IPS-15b (cell line): Measurements from ENCODE around the gene PHLDA3.
A peak's percentile ranks its signal among the peaks of the same experiment; 100 is the strongest.

Experiments
- H3K27me3 ChIP-seq: one replicate; pipeline ENCODE4 v1.6.1; 2013; ENCODE audit warnings: low read length; ENCODE audit not compliant: control insufficient read depth, insufficient read depth
- H3K36me3 ChIP-seq: one replicate; pipeline ENCODE4 v1.6.1; 2013; ENCODE audit warnings: low read length; ENCODE audit not compliant: control insufficient read depth, insufficient read depth
- H3K4me1 ChIP-seq: one replicate; pipeline ENCODE4 v1.6.1; 2013; ENCODE audit warnings: mild to moderate bottlenecking, low read length; ENCODE audit not compliant: control insufficient read depth, insufficient read depth
- H3K4me3 ChIP-seq: one replicate; pipeline ENCODE4 v1.5.1; 2013; ENCODE audit warnings: low read depth, low read length
- H3K9ac ChIP-seq: one replicate; pipeline ENCODE4 v1.6.1; 2013; ENCODE audit warnings: low read depth, mild to moderate bottlenecking, low read length
- H3K9me3 ChIP-seq: one replicate; pipeline ENCODE4 v1.6.1; 2013; ENCODE audit warnings: mild to moderate bottlenecking, low read length; ENCODE audit not compliant: control insufficient read depth, insufficient read depth

PHLDA3 gene

DNA sequence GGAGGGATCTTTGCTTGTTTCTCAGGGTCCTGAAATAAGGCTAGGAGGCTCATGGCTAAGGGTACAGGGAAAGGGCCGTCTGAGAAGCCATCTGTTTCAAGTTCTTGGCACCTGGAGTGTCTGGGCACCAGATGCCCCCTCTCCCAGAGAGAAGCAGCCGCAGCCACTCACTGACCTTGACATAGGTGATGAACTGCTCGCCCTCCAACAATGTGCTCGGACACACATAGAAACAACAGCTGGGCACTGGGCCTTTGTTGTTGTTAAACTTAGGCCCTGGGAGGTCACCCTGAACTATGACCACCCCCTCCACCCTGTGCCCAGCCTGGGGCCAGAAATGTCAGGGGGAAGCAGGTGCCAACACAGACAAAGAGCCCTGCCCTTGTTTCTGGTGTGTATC lies 38.2 kb downstream of the PHLDA3 start:
- Histone ChIP-seq H3K9ac (no peak overlapping the region), H3K27me3 (no peaks in the 10 kb centered on the region)

DNA sequence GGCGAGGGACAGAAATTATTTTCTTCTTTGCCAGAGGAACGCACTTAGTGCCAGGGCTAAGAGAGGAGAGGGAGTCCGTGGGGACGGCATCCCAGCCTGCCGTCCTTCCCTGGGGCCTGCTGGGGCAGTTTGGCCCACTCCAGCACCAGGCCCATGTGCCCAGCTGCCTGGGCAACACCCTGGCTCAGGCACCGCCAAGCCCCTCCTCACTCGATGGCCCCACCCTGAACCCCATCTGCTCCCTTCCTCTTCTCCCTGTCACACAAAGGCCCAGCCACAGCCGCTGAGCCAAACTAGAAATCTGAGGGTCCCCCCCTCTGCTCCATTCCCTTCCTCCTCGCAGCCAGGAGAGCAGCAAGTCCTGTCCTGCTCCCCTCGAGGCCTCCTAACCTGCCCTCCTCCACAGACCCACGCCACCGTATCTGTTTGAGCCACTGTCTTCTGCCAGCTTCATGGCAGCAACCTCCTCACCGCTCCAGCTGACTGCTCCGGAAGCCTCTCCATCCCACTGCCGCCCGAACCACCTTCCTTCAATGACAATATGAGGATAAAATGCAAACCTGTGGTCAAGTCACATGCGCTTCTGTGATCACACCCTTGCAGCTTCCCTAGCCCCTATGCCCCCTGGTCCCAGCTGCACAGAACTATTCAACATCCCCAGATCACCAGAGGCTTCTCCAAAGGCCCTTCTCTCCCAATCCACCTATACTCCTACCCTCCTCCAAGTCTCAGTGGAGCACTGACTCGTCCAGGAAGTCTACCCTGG lies 39.1 kb downstream of the PHLDA3 start:
- Histone ChIP-seq H3K4me3 (no peak overlapping the region), H3K36me3 (no peaks in the 10 kb centered on the region), H3K4me1 (no peaks in the 10 kb centered on the region), H3K9me3 (no peaks in the 10 kb centered on the region), H3K9ac (no peak overlapping the region), H3K27me3 (no peaks in the 10 kb centered on the region)

More for the DNA sequence above, 38.2 kb downstream of the PHLDA3 start:
- Histone ChIP-seq H3K9me3 (no peaks in the 10 kb centered on the region), H3K4me1 (peaks cover under 1% of the 10 kb centered on the region), H3K4me3 (no peak overlapping the region), H3K36me3 (no peaks in the 10 kb centered on the region)

DNA sequence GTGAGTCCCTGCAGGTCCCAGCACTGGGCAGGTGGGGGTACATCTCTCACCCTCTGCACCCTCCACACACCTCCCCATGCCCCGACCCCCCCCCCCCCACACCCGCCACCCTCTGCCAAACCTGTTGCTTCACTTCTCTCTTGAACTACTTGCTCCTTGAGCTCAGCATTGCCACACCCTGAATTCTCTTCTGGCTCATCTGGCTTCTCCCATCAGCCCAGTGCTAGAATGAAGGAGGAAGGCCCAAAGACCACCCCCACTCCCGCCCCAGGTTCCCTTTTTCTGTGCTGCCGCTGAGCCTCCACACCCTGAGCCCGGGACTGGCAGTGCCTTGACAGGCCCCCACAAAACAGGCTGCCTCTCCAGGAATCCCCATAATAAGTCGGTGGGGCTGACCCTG lies 41.0 kb downstream of the PHLDA3 start:
- Histone ChIP-seq H3K9ac (no peak overlapping the region), H3K9me3 (no peaks in the 10 kb centered on the region), H3K4me3 (no peak overlapping the region), H3K36me3 (no peaks in the 10 kb centered on the region), H3K4me1 (no peaks in the 10 kb centered on the region), H3K27me3 (no peaks in the 10 kb centered on the region)

DNA sequence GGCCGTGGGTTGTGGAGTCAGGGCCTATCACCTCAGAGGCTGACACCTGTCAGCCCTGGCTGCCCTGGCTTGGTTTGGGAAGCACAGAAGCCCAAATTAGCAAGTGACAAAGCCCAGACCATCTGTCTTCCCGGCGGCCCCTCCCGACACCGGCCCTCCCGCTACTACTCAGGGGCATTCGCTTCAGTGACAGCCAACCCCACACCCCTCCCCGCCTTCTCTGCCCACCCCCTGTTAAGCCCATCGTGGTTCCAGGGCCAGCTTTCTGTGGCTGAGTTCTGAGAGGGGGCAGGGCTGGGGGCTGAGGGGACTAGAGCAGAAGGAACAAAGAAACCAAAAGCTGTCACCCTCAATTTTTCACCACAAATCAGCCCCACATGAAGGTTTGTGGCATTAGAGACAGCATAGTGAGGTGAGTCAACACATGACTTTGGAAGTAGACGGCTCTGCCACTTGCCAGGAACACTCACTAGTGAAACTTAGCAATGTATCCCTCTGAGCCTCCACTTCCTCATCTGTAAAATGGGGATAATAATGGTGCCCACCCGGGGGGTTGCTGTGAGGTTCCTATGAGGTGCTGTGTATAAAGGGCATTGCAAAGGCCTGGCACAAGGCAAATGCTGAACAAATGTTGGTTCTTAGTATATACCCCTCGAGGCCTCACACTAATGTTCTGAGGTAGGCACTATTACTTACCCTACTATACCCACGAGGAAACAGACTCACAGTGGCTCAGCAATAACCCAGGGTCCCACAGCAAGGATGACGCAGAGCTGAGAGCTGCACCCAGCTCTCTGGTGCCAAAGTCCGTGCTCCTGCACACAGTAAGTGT lies 42.3 kb downstream of the PHLDA3 start:
- Histone ChIP-seq H3K4me1 (no peaks in the 10 kb centered on the region), H3K36me3 (no peaks in the 10 kb centered on the region), H3K27me3 (no peaks in the 10 kb centered on the region), H3K9me3 (no peaks in the 10 kb centered on the region), H3K9ac (no peak overlapping the region), H3K4me3 (no peak overlapping the region)

DNA sequence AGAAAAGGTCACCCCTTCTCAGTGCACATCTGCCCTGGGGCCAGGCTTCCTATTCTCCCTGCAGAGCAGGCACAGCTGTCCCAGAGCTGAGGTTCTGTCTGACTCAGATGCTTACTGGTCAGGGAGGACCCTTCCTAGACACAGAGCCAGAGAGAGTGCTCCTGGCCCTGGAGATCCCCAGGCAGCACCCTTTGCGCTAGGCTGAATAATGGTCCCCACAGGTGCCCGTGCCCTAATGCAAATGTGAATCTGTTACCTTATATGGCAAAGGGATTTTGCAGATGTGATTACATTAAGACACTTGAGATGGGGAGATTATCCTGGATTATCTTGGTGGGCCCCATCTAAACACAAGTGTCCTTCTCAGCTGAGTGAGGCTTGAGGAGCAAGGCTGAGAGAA lies 44.8 kb downstream of the PHLDA3 start:
- H3K9ac ChIP-seq: no peak overlapping the region
- no peaks in the 10 kb centered on the region for H3K27me3 ChIP-seq
- no peaks in the 10 kb centered on the region for H3K36me3 ChIP-seq
- no peaks in the 10 kb centered on the region for H3K4me1 ChIP-seq
- H3K4me3 ChIP-seq: no peak overlapping the region
- H3K9me3 ChIP-seq: no peaks in the 10 kb centered on the region

DNA sequence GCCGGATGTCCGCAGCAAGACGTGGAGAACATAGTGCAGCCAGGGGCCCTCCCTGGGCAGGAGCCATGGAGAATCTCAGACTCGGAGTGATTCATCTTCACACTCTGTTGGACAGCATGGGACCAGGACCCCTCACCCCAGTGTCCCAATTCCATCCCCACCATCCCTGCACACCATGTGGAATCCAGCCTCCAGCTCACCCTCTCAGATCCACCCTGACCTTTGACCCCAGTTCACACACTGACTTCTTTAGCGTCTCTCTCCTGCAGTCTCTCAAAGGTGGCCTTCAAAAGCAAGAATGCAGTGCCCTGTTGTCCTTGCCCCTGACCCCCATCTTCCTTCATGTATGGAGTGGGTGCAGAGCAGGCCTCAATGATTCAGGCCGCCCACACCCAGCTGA lies 45.3 kb downstream of the PHLDA3 start:
- Histone ChIP-seq H3K27me3 (no peaks in the 10 kb centered on the region), H3K4me3 (no peak overlapping the region), H3K36me3 (no peaks in the 10 kb centered on the region), H3K9me3 (no peaks in the 10 kb centered on the region), H3K9ac (no peak overlapping the region), H3K4me1 (no peaks in the 10 kb centered on the region)

DNA sequence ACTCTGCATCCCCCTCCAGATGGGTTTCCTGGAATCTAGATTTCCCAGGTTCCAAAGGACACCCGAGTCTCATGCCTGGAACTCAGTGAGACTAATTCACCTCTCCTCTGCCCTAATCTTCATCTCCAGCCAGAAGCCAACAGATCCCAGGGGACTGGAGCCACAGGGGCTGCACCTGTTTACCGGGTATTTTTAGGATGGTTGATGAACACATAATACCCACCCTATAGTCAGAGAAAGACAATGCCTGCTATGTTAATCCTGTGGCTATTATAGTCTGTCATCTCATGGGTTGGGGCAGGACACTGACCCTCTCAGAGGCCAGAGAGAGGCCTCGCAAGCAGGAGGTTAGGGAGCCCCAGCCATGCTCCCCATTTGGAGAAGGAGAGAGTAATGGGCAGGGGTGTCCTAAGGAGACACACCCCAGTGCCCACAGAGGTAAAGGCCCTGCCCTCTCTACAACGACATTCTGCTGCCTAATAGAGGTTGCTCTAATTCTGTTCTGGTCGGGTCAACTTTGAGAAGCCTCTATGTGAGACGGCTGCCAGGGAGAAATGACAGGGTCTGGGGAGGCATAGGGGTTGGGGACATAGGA lies 46.5 kb downstream of the PHLDA3 start:
- no peaks in the 10 kb centered on the region for H3K4me1 ChIP-seq
- no peaks in the 10 kb centered on the region for H3K36me3 ChIP-seq
- H3K9ac ChIP-seq: no peak overlapping the region
- H3K9me3 ChIP-seq: no peaks in the 10 kb centered on the region
- H3K27me3 ChIP-seq: no peaks in the 10 kb centered on the region
- no peak overlapping the region for H3K4me3 ChIP-seq

DNA sequence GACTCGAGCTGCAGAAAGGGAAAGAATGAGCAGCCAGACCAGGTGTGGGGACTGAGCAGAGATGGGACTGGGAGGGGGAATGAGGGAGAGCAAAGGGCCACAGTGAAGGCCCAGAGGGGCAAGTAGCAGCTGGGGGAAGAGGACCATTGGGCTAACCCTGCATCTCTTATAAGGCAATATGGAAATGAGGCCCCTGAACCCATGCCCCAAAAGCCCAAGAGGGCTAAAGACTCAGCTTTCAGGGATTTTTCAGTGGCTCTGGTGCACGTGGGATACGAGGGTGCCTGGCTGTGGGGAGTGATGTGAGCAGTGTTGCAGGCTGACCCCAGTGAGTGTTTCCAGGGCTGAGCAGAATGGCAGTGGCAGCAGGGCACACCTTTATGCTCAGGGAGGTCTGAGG lies 47.0 kb downstream of the PHLDA3 start:
- Histone ChIP-seq H3K9ac (no peak overlapping the region), H3K4me3 (no peak overlapping the region), H3K4me1 (no peaks in the 10 kb centered on the region), H3K9me3 (no peaks in the 10 kb centered on the region), H3K27me3 (no peaks in the 10 kb centered on the region), H3K36me3 (no peaks in the 10 kb centered on the region)

DNA sequence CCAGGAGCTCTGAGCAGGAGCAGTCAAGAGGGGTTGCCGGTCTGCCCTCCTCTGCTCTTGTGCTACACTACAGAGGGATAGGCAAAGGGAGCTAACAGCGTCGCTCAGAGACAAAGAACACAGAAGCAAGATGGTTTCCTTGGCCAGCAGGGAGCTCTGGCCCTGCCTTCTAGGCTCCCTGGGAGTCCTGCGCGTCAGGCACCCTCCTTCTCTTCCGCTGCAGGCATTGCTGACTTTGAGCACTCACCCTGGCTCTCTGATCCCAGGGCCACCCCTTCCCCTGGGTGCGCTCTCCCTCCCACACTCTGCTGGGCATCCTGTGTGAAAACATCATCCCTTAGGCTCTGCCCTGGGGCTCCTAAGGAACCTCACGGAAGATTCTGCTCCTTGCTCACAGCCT lies 47.9 kb downstream of the PHLDA3 start:
- Histone ChIP-seq H3K4me1 (no peaks in the 10 kb centered on the region), H3K9me3 (no peaks in the 10 kb centered on the region), H3K27me3 (no peaks in the 10 kb centered on the region)

DNA sequence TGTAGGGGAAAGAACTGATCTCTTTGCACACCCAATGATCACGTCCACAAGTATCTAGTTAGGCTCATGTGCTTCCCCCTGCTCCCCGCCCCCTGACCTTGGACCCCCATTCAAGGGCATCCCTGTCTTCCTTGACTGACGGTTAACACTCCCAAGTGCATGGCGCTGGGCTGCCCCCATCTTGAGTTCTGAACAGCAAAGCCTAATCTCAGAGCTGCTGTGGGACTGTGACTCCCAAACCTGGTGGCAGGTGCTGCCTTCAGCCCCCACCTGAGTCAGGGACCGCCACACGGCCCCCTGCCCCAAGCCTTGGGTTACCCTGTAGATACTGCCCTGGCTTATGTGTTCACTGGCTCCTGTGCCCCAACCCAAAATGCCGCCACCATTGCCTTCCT lies 48.4 kb downstream of the PHLDA3 start:
- Histone ChIP-seq H3K27me3 (no peaks in the 10 kb centered on the region), H3K4me3 (no peak overlapping the region), H3K9ac (no peak overlapping the region), H3K4me1 (no peaks in the 10 kb centered on the region), H3K36me3 (no peaks in the 10 kb centered on the region), H3K9me3 (no peaks in the 10 kb centered on the region)

More for the DNA sequence above, 47.9 kb downstream of the PHLDA3 start:
- Histone ChIP-seq H3K9ac (peak overlapping the region; percentile 38), H3K4me3 (no peak overlapping the region), H3K36me3 (no peaks in the 10 kb centered on the region)

DNA sequence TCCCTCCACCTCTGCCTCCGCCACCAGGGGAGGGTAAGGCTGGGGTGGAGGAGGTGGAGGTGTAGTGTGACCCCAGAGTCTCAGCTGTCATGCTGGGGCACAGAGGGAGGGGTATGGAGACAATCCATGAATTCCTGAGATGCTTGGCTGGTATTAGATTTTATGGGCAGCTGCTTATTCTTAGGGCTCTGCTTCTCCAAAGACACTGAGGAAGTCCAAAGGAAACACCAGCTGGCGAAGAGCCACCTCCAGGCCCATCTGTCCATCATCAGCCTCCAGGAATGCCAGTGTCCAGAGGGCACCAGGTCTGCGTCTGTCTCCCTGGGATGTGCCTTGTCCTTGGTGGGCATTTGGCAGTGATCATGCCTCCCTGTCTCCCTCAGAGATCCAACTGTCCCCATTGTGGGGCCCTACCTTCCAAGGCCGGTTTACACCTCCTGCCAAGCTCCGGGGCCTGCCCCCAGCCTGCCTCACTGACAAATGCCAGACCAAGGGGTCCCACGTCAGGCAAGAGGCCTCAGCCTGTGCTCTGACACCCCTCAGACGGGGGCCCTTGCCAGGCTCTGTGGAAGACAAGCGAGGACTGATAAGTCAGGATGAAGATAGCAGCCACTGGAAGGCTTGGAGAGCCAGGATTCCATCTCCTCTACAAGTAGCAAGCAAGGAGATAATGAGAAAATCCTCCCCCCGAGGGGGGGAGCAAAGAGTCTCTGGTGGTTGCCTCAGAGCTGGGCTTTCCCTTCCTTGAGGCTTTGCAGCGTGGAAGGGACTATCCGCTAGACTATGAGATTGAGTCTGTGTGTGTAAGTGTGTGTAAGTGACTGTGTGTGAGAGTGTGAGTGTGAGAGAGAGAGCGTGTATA lies 49.0 kb downstream of the PHLDA3 start:
- Histone ChIP-seq H3K9me3 (no peaks in the 10 kb centered on the region), H3K4me3 (no peak overlapping the region)

More for the DNA sequence above, 49.0 kb downstream of the PHLDA3 start:
- Histone ChIP-seq H3K4me1 (no peaks in the 10 kb centered on the region), H3K9ac (no peak overlapping the region), H3K27me3 (no peaks in the 10 kb centered on the region), H3K36me3 (no peaks in the 10 kb centered on the region)
